Gastroesophageal sphincter (tissue), 4 donors: ENCODE data around the gene THAP12. TPM values are rescaled to one million over a fixed set of nuclear protein-coding genes. Genes with fewer than 3 reads are reported as not detected.

ENCODE experiments used
- ATAC-seq: fragments of 150-250 bp; one replicate; pipeline ENCODE4 v1.9.1; 2016; ENCODE audit warnings: mild to moderate bottlenecking, moderate library complexity
- H3K27ac ChIP-seq, 4 donors: fragments of 200-600 bp; sonication (generic) in 3 of 4; 1 replicate in 3 of 4; 2 replicates in 1 of 4; pipeline ENCODE4 v1.5.1; 2016 to 2019
- H3K27me3 ChIP-seq: fragments of 200-600 bp; sonication (generic); one replicate; pipeline ENCODE4 v1.5.1; 2019
- H3K36me3 ChIP-seq, 2 donors: fragments of 200-600 bp; sonication (generic); one replicate each; pipeline ENCODE4 v1.5.1; 2019; ENCODE audit warnings: control low read depth in 1 of 2
- H3K4me1 ChIP-seq, 3 donors: fragments of 200-600 bp; sonication (generic); 1 replicate in 2 of 3; 2 replicates in 1 of 3; pipeline ENCODE4 v1.5.1; 2016 to 2019; ENCODE audit warnings: control low read depth in 2 of 3
- H3K4me3 ChIP-seq, 2 donors: fragments of 200-600 bp; sonication (generic); one replicate each; pipeline ENCODE4 v1.5.1; 2019; ENCODE audit warnings: mild to moderate bottlenecking in 1 of 2, moderate library complexity in 1 of 2
- H3K9me3 ChIP-seq, 3 donors: fragments of 200-600 bp; sonication (generic); one replicate each; pipeline ENCODE4 v1.5.1; 2017 to 2019; ENCODE audit warnings: control low read depth in 2 of 3
- EP300 ChIP-seq: sonication (generic); formaldehyde crosslinking; IDR thresholded peaks from one replicate; pipeline ENCODE4 v1.6.1; 2017; ENCODE audit warnings: antibody characterized with exemption, mild to moderate bottlenecking
- POLR2A ChIP-seq, 2 donors: fragments of 450-650 bp; IDR thresholded peaks; one replicate each; pipeline ENCODE4 v1.6.1; 2017; ENCODE audit warnings: antibody characterized with exemption in 2 of 2, mild to moderate bottlenecking in 2 of 2, moderate library complexity in 1 of 2
- POLR2AphosphoS5 ChIP-seq: sonication (generic); formaldehyde crosslinking; IDR thresholded peaks from one replicate; pipeline ENCODE4 v1.6.1; 2017; ENCODE audit warnings: antibody characterized with exemption
- WGBS, 2 donors: methylation state at CpG; one replicate each; pipeline ENCODE4 v1.1.5; 2018; ENCODE audit warnings: low coverage in 1 of 2; 5-methylcytosine and 5-hydroxymethylcytosine counted together
- total RNA-seq, 4 donors: library from RNA; depleted of rRNA; stranded (reverse); fragments of >200 nt; gene quantifications; one replicate each; pipeline ENCODE4 v1.1.0, GENCODE V29; 2016
- TF ChIP-seq, protein P1 (sequence below), 4 experiments: fragments of 200-600 bp in 2 of 4; fragments of 450-650 bp in 2 of 4; sonication (generic) in 1 of 4; IDR thresholded peaks; one replicate each; pipeline ENCODE4 v1.5.1; 2017 to 2019; ENCODE audit warnings: antibody characterized with exemption in 4 of 4, mild to moderate bottlenecking in 2 of 4, moderate library complexity in 2 of 4

THAP12 gene
- 10 to 100 TPM; 20.7 to 38.6 (median 32.6) TPM for total RNA-seq

- peak within 1 kb of the TSS; percentile 82 to 87 for H3K4me3 ChIP-seq
- H3K27ac ChIP-seq = peak within 1 kb of the TSS; percentile 67 to 88 (median 87)
- ATAC-seq = peak; percentile 96
- H3K4me1 ChIP-seq = peaks cover 0 to 45% (median 19%) of the 10 kb centered on the region in 3 donors
- WGBS, 2 donors = 0% methylated on average over 3 to 4 of the region's 69 CpGs
- no peaks in the 10 kb centered on the region for H3K27me3 ChIP-seq
- H3K36me3 ChIP-seq = peaks cover 0 to 9% of the 10 kb centered on the region in 2 donors
- no peaks in the 10 kb centered on the region for H3K9me3 ChIP-seq
- peak; percentile 7 to 46 for TF ChIP-seq POLR2A (IDR thresholded peaks at IDR 0.05)
- no peak for TF ChIP-seq EP300
- TF ChIP-seq POLR2AphosphoS5 = peak; percentile 82
- TF ChIP-seq, protein P1, sequence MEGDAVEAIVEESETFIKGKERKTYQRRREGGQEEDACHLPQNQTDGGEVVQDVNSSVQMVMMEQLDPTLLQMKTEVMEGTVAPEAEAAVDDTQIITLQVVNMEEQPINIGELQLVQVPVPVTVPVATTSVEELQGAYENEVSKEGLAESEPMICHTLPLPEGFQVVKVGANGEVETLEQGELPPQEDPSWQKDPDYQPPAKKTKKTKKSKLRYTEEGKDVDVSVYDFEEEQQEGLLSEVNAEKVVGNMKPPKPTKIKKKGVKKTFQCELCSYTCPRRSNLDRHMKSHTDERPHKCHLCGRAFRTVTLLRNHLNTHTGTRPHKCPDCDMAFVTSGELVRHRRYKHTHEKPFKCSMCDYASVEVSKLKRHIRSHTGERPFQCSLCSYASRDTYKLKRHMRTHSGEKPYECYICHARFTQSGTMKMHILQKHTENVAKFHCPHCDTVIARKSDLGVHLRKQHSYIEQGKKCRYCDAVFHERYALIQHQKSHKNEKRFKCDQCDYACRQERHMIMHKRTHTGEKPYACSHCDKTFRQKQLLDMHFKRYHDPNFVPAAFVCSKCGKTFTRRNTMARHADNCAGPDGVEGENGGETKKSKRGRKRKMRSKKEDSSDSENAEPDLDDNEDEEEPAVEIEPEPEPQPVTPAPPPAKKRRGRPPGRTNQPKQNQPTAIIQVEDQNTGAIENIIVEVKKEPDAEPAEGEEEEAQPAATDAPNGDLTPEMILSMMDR (IDR thresholded peaks at IDR 0.05) = peak in 1 of 4 experiments; percentile 16
Measured at GRCh38 chr11:76380977-76381719, at the start of gene THAP12, which contains the start of gene GVQW3. Gene THAP12 (minus strand): TSS chr11:76381132. CDS start chr11:76380836, 296 bp downstream. Gene GVQW3 (plus strand): TSS chr11:76381323. CDS start chr11:76381829, 506 bp downstream.

DNA sequence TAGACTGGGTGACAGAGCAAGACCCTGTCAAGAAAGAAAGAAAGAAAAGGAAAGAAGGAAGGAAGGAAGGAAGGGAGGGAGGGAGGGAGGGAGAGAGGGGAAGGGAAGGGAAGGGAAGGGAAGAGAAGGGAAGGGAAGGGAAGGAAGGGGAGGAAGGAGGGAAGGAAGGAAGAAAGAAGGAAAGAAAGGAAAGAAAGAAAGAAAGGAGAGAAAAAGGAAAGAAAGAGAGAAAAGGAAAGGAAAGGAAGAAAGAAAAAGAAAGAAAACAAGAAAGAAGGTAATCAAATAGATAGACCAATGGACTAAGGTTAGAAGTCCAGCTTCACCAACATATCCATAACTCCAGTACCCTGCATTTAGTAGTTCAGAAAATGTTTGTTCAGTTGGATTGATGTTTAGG is 45.7 kb upstream of the THAP12 start:
- no peaks in the 10 kb centered on the region for H3K9me3 ChIP-seq
- no peaks in the 10 kb centered on the region for H3K36me3 ChIP-seq
- H3K27ac ChIP-seq = no peak overlapping the region
- H3K27me3 ChIP-seq = peaks cover 7% of the 10 kb centered on the region
- H3K4me3 ChIP-seq = no peak overlapping the region
- H3K4me1 ChIP-seq = no peaks in the 10 kb centered on the region
- no peak for ATAC-seq
- TF ChIP-seq POLR2AphosphoS5 = no peak

DNA sequence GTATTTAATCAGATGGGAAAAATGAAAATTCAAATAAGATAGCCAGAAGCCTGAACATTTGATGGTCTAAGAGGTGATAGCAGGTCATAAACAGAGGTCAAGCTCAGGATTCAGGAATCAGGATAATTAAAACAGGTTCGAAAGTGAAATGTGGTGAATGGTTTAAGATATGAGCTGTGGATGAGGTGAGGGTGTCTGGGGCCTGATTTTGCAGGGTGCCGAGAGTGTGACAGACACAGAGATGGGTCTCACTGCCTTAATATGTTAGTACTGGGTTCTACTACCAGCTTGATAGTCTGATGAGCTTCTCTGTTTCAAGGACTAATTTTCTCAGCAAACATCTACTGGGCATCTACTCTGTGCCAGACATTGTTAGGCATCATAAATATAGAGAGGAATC is 44.0 kb upstream of the THAP12 start:
- TF ChIP-seq POLR2A (IDR thresholded peaks at IDR 0.05) (no peak), POLR2AphosphoS5 (no peak), EP300 (no peak)
- TF ChIP-seq, protein P1 (IDR thresholded peaks at IDR 0.05) = no peak
- Histone ChIP-seq H3K36me3 (no peaks in the 10 kb centered on the region), H3K27ac (no peak overlapping the region), H3K9me3 (no peaks in the 10 kb centered on the region), H3K27me3 (peaks cover 7% of the 10 kb centered on the region), H3K4me3 (no peak overlapping the region), H3K4me1 (no peaks in the 10 kb centered on the region)
- no peak for ATAC-seq
- 83 to 93% methylated on average over 2 of the region's 2 CpGs for WGBS, 2 donors

- ATAC-seq = no peak
- no peaks in the 10 kb centered on the region for H3K4me1 ChIP-seq
- H3K9me3 ChIP-seq = no peaks in the 10 kb centered on the region
- no peak overlapping the region for H3K4me3 ChIP-seq
- TF ChIP-seq, protein P1 (IDR thresholded peaks at IDR 0.05) = no peak
- TF ChIP-seq POLR2AphosphoS5 = no peak
- TF ChIP-seq POLR2A (IDR thresholded peaks at IDR 0.05) = no peak
- TF ChIP-seq EP300 = no peak
- H3K27ac ChIP-seq = no peak overlapping the region
- peaks cover 7% of the 10 kb centered on the region for H3K27me3 ChIP-seq
- 51 to 68% methylated on average over 3 of the region's 3 CpGs for WGBS, 2 donors
- H3K36me3 ChIP-seq = no peaks in the 10 kb centered on the region
Measured at GRCh38 chr11:76424379-76424778, 43.4 kb upstream of the THAP12 start.

DNA sequence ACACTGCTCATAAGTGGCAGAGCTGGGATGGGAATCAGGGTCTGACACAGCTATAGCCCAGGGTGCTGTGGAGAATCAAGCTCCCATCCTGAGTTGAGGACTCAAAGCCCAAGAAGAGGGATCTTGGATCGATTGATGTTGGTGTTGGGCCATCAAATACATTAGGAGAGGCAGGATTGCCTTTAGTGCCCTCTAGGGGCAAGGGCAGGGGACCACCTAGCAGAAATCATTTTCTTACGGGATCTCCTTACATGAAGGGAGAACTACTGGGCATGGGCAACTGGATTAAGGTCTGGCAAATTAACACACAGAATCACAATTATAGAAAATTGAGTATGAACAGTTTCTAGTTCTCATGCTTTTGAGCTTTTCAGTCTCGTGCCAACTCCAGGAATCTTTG is 39.0 kb upstream of the THAP12 start:
- 47 to 49% methylated on average over 2 to 3 of the region's 3 CpGs for WGBS, 2 donors
- Histone ChIP-seq H3K27me3 (peaks cover 5% of the 10 kb centered on the region), H3K9me3 (no peaks in the 10 kb centered on the region), H3K36me3 (no peaks in the 10 kb centered on the region), H3K4me3 (no peak overlapping the region), H3K27ac (no peak overlapping the region), H3K4me1 (no peaks in the 10 kb centered on the region)
- TF ChIP-seq EP300 (no peak), POLR2A (IDR thresholded peaks at IDR 0.05) (no peak), POLR2AphosphoS5 (no peak)
- TF ChIP-seq, protein P1 (IDR thresholded peaks at IDR 0.05) = no peak
- ATAC-seq = no peak
